Medulla oblongata (tissue), 1 donor: ENCODE data around the gene TRAF3.
"Not testable (repeated sequence)": the region's sequence is repeated elsewhere in the genome, so short reads cannot be mapped to it uniquely, and the experiment has no call there.

Source experiments
- DNase-seq: peaks from one replicate; pipeline ENCODE4 v3.0.0-alpha.2; 2015; ENCODE audit errors: extremely low spot score

The TRAF3 gene

DNA sequence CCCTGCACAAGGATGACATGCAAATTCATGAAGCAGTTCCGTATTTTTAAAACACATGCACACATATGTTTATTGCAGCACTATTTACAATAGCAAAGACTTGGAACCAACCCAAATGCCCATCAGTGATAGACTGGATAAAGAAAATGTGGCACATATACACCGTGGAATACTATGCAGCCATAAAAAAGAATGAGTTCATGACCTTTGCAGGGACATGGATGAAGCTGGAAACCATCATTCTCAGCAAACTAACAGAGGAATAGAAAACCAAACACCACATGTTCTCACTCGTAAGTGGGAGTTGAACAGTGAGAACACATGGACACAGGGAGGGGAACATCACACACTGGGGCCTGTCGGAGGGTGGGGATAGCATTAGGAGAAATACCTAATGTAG is 88.7 kb downstream of the TRAF3 start:
- not testable (repeated sequence) for DNase-seq

DNA sequence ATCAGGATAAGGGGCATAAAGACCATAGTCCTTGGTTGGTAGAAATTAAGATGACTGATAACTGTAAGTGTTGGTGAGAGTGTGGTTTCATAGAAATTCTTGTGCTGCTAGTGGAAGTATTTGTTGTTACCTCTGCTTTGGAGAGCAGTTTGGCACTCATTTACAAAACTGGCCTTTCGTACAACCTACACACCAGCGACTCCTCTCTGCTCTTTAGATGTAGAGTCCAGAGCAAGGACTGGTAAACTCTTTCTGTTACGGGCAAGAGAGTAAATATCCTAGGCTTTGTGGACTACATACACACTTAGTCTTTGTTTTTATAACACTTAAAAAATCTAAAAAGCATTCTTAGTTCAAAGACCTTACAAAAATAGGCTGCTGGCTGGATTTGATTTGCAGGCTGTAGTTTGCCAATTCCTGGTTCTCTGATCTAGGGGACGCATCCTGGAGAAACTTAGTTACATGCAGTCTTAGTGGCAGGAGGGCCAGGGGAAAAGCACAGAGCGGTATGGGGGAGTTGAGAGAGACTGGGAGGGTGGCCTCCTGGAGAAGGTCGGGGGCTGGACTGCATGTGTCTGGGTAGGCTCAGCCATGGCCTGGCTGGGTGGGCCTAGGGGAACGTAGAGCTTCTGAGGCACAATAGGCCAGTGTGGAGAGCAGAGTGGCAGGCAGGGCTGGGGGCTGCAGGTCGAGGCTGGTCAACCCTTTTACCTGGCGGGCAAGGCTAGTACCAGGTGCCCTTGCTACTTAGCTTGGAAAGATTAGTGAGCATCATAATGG is 89.9 kb downstream of the TRAF3 start:
- no peak for DNase-seq

GRCh38 chr14:102867826-102868580 is 90.8 kb downstream of the TRAF3 start:
- no peak for DNase-seq

GRCh38 chr14:102868956-102869547 is 91.8 kb downstream of the TRAF3 start:
- peak; percentile 31 for DNase-seq

DNA sequence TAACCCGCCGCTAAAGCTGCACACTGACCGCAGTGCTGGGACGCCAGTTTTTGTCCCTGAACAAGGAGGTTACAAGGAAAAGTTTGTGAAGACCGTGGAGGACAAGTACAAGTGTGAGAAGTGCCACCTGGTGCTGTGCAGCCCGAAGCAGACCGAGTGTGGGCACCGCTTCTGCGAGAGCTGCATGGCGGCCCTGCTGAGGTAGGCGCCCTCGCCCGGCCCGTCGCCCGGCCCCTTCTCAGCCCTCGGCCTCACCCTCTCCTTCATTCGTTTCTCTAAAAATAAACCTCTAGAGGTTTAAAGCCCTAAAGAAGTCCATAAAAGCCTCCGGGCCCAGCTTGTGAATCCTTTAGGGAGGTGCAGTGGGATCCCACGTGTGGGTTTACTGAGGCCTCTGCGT is 93.0 kb downstream of the TRAF3 start:
- no peak for DNase-seq

- DNase-seq, result no peak
These were observed 94.0 kb downstream of the TRAF3 start for GRCh38 chr14:102870994-102871831.

DNA sequence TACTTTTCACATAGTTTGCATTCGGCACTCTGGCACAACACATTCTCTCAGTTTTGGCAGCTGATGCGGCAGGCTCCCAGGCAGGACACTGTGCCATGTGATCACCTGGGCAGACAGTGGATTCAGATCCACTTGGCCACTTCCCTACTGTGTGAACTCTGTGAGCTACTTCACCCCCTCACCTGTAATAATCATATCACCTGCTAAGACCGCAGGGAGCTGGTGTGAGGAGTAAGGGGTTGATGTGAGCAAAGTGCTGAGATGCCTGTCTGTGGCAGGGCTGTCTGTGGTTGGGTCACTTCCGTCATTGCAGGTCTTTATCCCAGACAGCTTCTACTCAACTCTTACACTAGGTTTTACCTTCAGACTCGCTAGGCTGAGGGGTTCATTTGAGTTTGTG is 94.8 kb downstream of the TRAF3 start:
- no peak for DNase-seq

GRCh38 chr14:102873131-102873530 is 95.9 kb downstream of the TRAF3 start:
- no peak for DNase-seq

DNA sequence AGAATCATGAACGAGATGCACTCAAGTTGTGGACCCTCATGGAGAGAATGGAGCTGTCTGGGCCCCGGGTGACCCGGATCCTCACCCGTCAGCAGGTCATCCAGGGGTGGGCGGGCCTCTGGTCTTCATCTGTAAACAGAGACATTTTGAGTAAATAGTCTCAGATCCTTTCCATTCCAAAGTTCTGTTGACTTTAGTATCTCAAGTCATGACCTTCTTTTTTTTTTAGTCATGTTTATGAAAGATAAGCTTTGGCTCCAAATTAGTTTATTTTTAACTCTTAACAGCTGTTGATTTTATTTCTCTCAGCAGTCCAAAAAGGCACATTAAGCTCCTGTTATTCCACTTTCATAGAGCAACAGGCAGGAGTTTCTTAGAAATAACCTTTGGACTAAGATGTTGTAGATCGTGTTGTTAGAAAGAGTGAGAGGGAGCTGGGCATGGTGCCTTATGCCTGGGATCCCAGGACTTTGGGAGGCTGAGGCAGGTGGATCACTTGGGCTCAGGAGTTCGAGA is 96.4 kb downstream of the TRAF3 start:
- no peak for DNase-seq

DNA sequence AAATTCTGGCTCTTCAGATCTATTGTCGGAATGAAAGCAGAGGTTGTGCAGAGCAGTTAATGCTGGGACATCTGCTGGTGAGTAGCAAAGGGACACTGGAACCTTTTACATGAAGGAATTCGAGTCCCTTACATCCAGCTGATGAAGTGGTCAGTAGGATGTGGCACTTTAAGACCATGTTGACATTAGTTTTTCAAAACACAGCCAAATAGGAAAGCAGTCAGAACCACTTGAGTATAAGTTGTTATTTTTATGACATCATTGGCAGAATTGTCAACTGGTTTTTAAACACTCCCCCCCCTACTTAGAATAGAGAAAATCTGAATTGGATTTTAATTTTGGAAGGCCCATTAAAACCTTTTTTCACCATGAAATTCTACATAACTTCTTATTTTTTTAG is 98.4 kb downstream of the TRAF3 start:
- no peak for DNase-seq

DNA sequence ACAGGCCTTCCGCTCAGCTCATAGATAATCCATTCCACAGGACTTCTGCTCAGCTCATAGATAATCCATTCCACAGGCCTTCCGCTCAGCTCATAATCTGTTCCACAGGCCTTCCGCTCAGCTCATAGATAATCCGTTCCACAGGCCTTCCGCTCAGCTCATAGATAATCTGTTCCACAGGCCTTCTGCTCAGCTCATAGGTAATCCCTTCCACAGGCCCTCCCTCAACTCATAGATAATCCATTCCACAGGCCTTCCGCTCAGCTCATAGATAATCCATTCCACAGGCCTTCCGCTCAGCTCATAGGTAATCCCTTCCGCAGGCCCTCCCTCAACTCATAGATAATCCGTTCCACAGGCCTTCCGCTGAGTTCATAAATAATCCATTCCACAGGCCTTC is 100.3 kb downstream of the TRAF3 start:
- DNase-seq, result not testable (repeated sequence)

GRCh38 chr14:102878174-102878969 is 101.1 kb downstream of the TRAF3 start:
- no peak for DNase-seq

DNA sequence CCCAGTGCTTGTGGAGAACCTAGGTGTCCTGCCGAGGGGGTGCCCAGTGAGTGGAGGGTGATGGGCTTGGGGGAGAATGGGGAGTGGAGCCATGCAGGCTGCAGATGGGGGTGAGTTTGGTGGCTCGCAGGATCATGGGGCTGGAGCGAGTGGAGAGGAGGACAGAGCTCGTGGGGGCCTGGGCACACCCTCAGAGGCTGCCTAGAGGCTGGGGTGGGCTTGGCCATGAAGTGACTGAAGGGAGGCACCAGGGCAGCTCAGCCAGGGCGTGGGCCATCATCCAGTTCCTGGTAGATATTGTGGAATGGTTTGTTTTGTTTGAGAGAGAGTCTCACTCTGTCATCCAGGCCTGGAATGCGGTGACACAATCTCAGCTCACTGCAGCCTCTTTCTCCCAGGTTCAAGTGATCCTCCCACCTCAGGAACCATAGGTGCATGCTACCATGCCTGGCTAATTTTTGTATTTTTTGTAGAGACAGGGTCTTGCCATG is 101.8 kb downstream of the TRAF3 start:
- no peak for DNase-seq

GRCh38 chr14:102882226-102882906 is 105.1 kb downstream of the TRAF3 start:
- no peak for DNase-seq

GRCh38 chr14:102883089-102883541 is 105.9 kb downstream of the TRAF3 start:
- no peak for DNase-seq

GRCh38 chr14:102883554-102883953 is 106.3 kb downstream of the TRAF3 start:
- no peak for DNase-seq

DNA sequence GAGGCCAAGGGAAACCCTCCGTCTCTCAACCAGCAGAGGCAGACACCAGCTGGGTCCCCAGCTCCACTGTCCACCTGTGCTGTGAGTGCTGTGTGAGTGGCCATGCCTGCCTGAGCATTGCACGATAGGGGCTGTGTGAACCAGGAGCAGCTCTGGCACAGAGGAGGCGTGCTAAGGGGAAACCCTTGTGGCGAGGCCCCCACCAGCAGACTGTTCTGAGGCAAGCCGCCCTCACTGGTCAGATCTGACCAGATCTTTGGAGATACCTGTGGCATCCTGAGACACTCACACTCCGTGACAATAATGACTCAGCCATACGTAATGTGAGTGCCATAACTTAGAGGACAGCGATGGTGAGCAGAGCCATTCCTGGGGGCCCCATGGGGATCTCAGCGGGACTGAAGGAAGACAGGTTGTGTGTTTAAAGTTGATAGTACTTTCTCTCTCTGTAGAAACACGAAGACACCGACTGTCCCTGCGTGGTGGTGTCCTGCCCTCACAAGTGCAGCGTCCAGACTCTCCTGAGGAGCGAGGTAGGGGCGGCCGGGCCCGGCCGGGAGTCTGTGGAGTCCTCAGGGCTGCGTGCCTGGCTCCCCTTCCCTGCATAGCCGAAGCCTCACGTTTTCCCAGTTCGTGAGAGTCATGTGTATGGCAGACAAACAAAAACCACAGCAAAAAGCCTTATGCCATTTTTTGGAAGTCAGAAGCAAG is 108.6 kb downstream of the TRAF3 start:
- no peak for DNase-seq

GRCh38 chr14:102888748-102889147 is 111.5 kb downstream of the TRAF3 start:
- DNase-seq, result no peak

- no peak for DNase-seq
These were observed 112.4 kb downstream of the TRAF3 start for GRCh38 chr14:102889615-102890014.
